Measurements from ENCODE around the gene GSK3A.

GRCh38 chr19:42284066-42284501 lies 41.7 kb upstream of the GSK3A start:
- TF ChIP-seq EZH2phosphoT487 (IDR thresholded peaks at IDR 0.05; ENCODE audit: low read depth) (no peak), CTCF (IDR thresholded peaks at IDR 0.05; ENCODE audit: low read depth, low read length) (no peak)
